Skeletal muscle tissue (tissue), 4 donors: Measurements from ENCODE around the gene INPP4A. TPM values are rescaled to one million over a fixed set of nuclear protein-coding genes. Genes with fewer than 3 reads are reported as not detected.

Experiments
- H3K27ac ChIP-seq: one replicate; pipeline ENCODE4 v1.7.0; 2013; ENCODE audit warnings: mild to moderate bottlenecking, low read depth, low read length, inconsistent platforms
- H3K27me3 ChIP-seq, 3 donors: one replicate each; pipeline ENCODE4 v1.7.0; 2013; ENCODE audit warnings: low read length in 3 of 3; ENCODE audit not compliant: control insufficient read depth in 3 of 3, insufficient read depth in 3 of 3
- H3K36me3 ChIP-seq, 3 donors: one replicate each; pipeline ENCODE4 v1.7.0; 2013; ENCODE audit warnings: low read length in 3 of 3; ENCODE audit not compliant: control insufficient read depth in 3 of 3, insufficient read depth in 3 of 3
- H3K4me1 ChIP-seq, 3 donors: one replicate each; pipeline ENCODE4 v1.7.0; 2013; ENCODE audit warnings: low read length in 3 of 3, mild to moderate bottlenecking in 3 of 3; ENCODE audit not compliant: control insufficient read depth in 3 of 3, insufficient read depth in 3 of 3
- H3K4me3 ChIP-seq, 3 donors: one replicate each; pipeline ENCODE4 v1.7.0; 2013; ENCODE audit warnings: low read length in 3 of 3
- H3K9ac ChIP-seq, 3 donors: one replicate each; pipeline ENCODE4 v1.7.0; 2013; ENCODE audit warnings: low read length in 3 of 3, mild to moderate bottlenecking in 3 of 3, moderate library complexity in 2 of 3, low read depth in 1 of 3
- H3K9me3 ChIP-seq, 3 donors: one replicate each; pipeline ENCODE4 v1.7.0; 2013; ENCODE audit warnings: low read length in 3 of 3; ENCODE audit not compliant: control insufficient read depth in 3 of 3
- total RNA-seq: library from RNA; depleted of rRNA; stranded (reverse); fragments of >200 nt; gene quantifications from one replicate; pipeline ENCODE4 v1.2.3, GENCODE V29; 2014
- donor health status: Osteomylitis.

INPP4A gene
- total RNA-seq, 1 donor from 2014 or later, result 12.5 TPM

- no peak overlapping the region for H3K4me3 ChIP-seq
- no peaks in the 10 kb centered on the region for H3K9me3 ChIP-seq
- H3K4me1 ChIP-seq, result peaks cover 32 to 44% (median 41%) of the 10 kb centered on the region in 3 donors
- no peaks in the 10 kb centered on the region for H3K27me3 ChIP-seq
- H3K36me3 ChIP-seq, result peaks cover 0 to 8% (median 0%) of the 10 kb centered on the region in 3 donors
- H3K9ac ChIP-seq, result no peak overlapping the region
- no peak overlapping the region for H3K27ac ChIP-seq
Observed at GRCh38 chr2:98503481-98504105, 58.9 kb downstream of the INPP4A start.

- no peaks in the 10 kb centered on the region for H3K27me3 ChIP-seq
- H3K27ac ChIP-seq, result peak overlapping the region; percentile 41
- H3K9ac ChIP-seq, result peak overlapping the region in 2 of 3 donors; percentile 10 to 39
- no peaks in the 10 kb centered on the region for H3K9me3 ChIP-seq
- H3K36me3 ChIP-seq, result peaks cover 0 to 8% (median 0%) of the 10 kb centered on the region in 3 donors
- H3K4me3 ChIP-seq, result no peak overlapping the region
- H3K4me1 ChIP-seq, result peaks cover 32 to 51% (median 45%) of the 10 kb centered on the region in 3 donors
Observed at GRCh38 chr2:98504381-98505109, 59.9 kb downstream of the INPP4A start.

- peaks cover 32 to 51% (median 45%) of the 10 kb centered on the region in 3 donors for H3K4me1 ChIP-seq
- no peak overlapping the region for H3K4me3 ChIP-seq
- H3K9ac ChIP-seq, result no peak overlapping the region
- peak overlapping the region; percentile 41 for H3K27ac ChIP-seq
- H3K27me3 ChIP-seq, result no peaks in the 10 kb centered on the region
- no peaks in the 10 kb centered on the region for H3K9me3 ChIP-seq
- H3K36me3 ChIP-seq, result peaks cover 0 to 8% (median 0%) of the 10 kb centered on the region in 3 donors
Observed at GRCh38 chr2:98505311-98505808, 60.7 kb downstream of the INPP4A start.

GRCh38 chr2:98505971-98506664 is 61.5 kb downstream of the INPP4A start:
- Histone ChIP-seq H3K9me3 (no peaks in the 10 kb centered on the region), H3K27me3 (no peaks in the 10 kb centered on the region), H3K4me3 (no peak overlapping the region), H3K27ac (no peak overlapping the region), H3K36me3 (peaks cover 0 to 8% (median 0%) of the 10 kb centered on the region in 3 donors), H3K4me1 (peaks cover 32 to 51% (median 45%) of the 10 kb centered on the region in 3 donors), H3K9ac (no peak overlapping the region)

GRCh38 chr2:98506881-98507280 is 62.2 kb downstream of the INPP4A start:
- H3K27ac ChIP-seq, result no peak overlapping the region
- H3K9me3 ChIP-seq, result no peaks in the 10 kb centered on the region
- peaks cover 0 to 8% (median 0%) of the 10 kb centered on the region in 3 donors for H3K36me3 ChIP-seq
- peaks cover 29 to 51% (median 44%) of the 10 kb centered on the region in 3 donors for H3K4me1 ChIP-seq
- no peaks in the 10 kb centered on the region for H3K27me3 ChIP-seq
- no peak overlapping the region for H3K4me3 ChIP-seq
- no peak overlapping the region for H3K9ac ChIP-seq

GRCh38 chr2:98507461-98507860 is 62.8 kb downstream of the INPP4A start:
- Histone ChIP-seq H3K9ac (no peak overlapping the region), H3K27me3 (no peaks in the 10 kb centered on the region), H3K27ac (peak overlapping the region; percentile 8), H3K4me1 (peaks cover 27 to 50% (median 43%) of the 10 kb centered on the region in 3 donors), H3K9me3 (no peaks in the 10 kb centered on the region), H3K36me3 (peaks cover 0 to 8% (median 0%) of the 10 kb centered on the region in 3 donors), H3K4me3 (no peak overlapping the region)

- no peaks in the 10 kb centered on the region for H3K9me3 ChIP-seq
- no peak overlapping the region for H3K4me3 ChIP-seq
- peak overlapping the region; percentile 56 for H3K27ac ChIP-seq
- peak overlapping the region in 1 of 3 donors; percentile 33 for H3K9ac ChIP-seq
- H3K27me3 ChIP-seq, result no peaks in the 10 kb centered on the region
- peaks cover 24 to 45% (median 40%) of the 10 kb centered on the region in 3 donors for H3K4me1 ChIP-seq
- H3K36me3 ChIP-seq, result peaks cover 0 to 8% (median 0%) of the 10 kb centered on the region in 3 donors
Observed at GRCh38 chr2:98507891-98508708, 63.4 kb downstream of the INPP4A start.

GRCh38 chr2:98508709-98509066 is 64.0 kb downstream of the INPP4A start:
- Histone ChIP-seq H3K36me3 (peaks cover 0 to 6% (median 0%) of the 10 kb centered on the region in 3 donors), H3K4me1 (peaks cover 18 to 39% (median 35%) of the 10 kb centered on the region in 3 donors), H3K27ac (peak overlapping the region; percentile 56), H3K4me3 (no peak overlapping the region), H3K9ac (no peak overlapping the region), H3K9me3 (no peaks in the 10 kb centered on the region), H3K27me3 (no peaks in the 10 kb centered on the region)

GRCh38 chr2:98509542-98510321 is 65.1 kb downstream of the INPP4A start:
- Histone ChIP-seq H3K9me3 (no peaks in the 10 kb centered on the region), H3K9ac (no peak overlapping the region), H3K27me3 (no peaks in the 10 kb centered on the region), H3K27ac (no peak overlapping the region), H3K4me3 (no peak overlapping the region), H3K4me1 (peaks cover 10 to 29% (median 27%) of the 10 kb centered on the region in 3 donors), H3K36me3 (peaks cover 0 to 5% (median 0%) of the 10 kb centered on the region in 3 donors)
